ENCODE measurements around the gene PTTG1.

PTTG1 gene

GRCh38 chr5:160460377-160461049 lies 38.9 kb downstream of the PTTG1 start:
- H3K79me1 ChIP-seq (ENCODE audit: low read length), result no peaks in the 10 kb centered on the region
- H3K4me2 ChIP-seq (ENCODE audit: low read length), result no peak overlapping the region
- H3K27ac ChIP-seq (ENCODE audit: low read depth, low read length), result no peak overlapping the region
- H3K9me3 ChIP-seq (ENCODE audit: insufficient read depth, low read depth, low read length), result no peaks in the 10 kb centered on the region
- H3K18ac ChIP-seq (ENCODE audit: low read length), result no peak overlapping the region
- WGBS (ENCODE audit: extremely low coverage, insufficient coverage, insufficient read length), result no CpG with 5 or more reads among the region's 4 CpGs
- no peak for DNase-seq
- H3K4me1 ChIP-seq (ENCODE audit: control insufficient read depth in 1 of 2, insufficient read depth in 2 of 2, low read length in 2 of 2), result peaks cover 0 to 4% of the 10 kb centered on the region in 2 experiments
- no peak overlapping the region for H3K9ac ChIP-seq (ENCODE audit: low read length)
- no peak overlapping the region for H3K4ac ChIP-seq (ENCODE audit: low read depth, low read length)
- no peak overlapping the region for H4K91ac ChIP-seq (ENCODE audit: low read depth, low read length)
- no peak overlapping the region for H2AK5ac ChIP-seq (ENCODE audit: low read length)
- no peak overlapping the region for H4K8ac ChIP-seq (ENCODE audit: low read depth, low read length)
- H3K23ac ChIP-seq (ENCODE audit: low read length), result no peak overlapping the region
- no peaks in the 10 kb centered on the region for H3K36me3 ChIP-seq (ENCODE audit: control insufficient read depth in 1 of 2, insufficient read depth in 2 of 2, low read length in 2 of 2)
- H4K12ac ChIP-seq (ENCODE audit: low read depth, low read length), result no peak overlapping the region
- H3K27me3 ChIP-seq (ENCODE audit: insufficient read depth, low read length), result no peaks in the 10 kb centered on the region
- no peak overlapping the region for H2BK120ac ChIP-seq (ENCODE audit: insufficient read depth, low read length, poor library complexity)
- no peak overlapping the region for H3K4me3 ChIP-seq (ENCODE audit: low read depth, low read length)
- H3K79me2 ChIP-seq (ENCODE audit: control insufficient read depth, insufficient read depth, low read length, poor library complexity), result no peaks in the 10 kb centered on the region
- H3K14ac ChIP-seq (ENCODE audit: low read length), result no peak overlapping the region
- H2AFZ ChIP-seq (ENCODE audit: insufficient read depth, low read length, poor library complexity), result no peak overlapping the region
- no peak overlapping the region for H2BK5ac ChIP-seq (ENCODE audit: low read depth, low read length, poor library complexity)
- no peak overlapping the region for H2BK12ac ChIP-seq (ENCODE audit: low read length)

- WGBS (ENCODE audit: extremely low coverage, insufficient coverage, insufficient read length), result no CpG with 5 or more reads among the region's 6 CpGs
- H4K12ac ChIP-seq (ENCODE audit: low read depth, low read length), result no peak overlapping the region
These were observed 39.7 kb downstream of the PTTG1 start for GRCh38 chr5:160461378-160461777.

GRCh38 chr5:160462167-160462566 lies 40.5 kb downstream of the PTTG1 start:
- no peak overlapping the region for H3K18ac ChIP-seq (ENCODE audit: low read length)
- no peak overlapping the region for H3K27ac ChIP-seq (ENCODE audit: low read depth, low read length)

More at GRCh38 chr5:160461378-160461777, 39.7 kb downstream of the PTTG1 start:
- H3K27ac ChIP-seq (ENCODE audit: low read depth, low read length), result no peak overlapping the region
- H3K4me1 ChIP-seq (ENCODE audit: control insufficient read depth in 1 of 2, insufficient read depth in 2 of 2, low read length in 2 of 2), result peaks cover under 1 to 5% of the 10 kb centered on the region in 2 experiments
- peaks cover under 1% of the 10 kb centered on the region for H3K79me1 ChIP-seq (ENCODE audit: low read length)
- no peak overlapping the region for H3K9ac ChIP-seq (ENCODE audit: low read length)
- no peaks in the 10 kb centered on the region for H3K79me2 ChIP-seq (ENCODE audit: control insufficient read depth, insufficient read depth, low read length, poor library complexity)
- H3K23ac ChIP-seq (ENCODE audit: low read length), result no peak overlapping the region
- H2BK5ac ChIP-seq (ENCODE audit: low read depth, low read length, poor library complexity), result no peak overlapping the region
- H2BK120ac ChIP-seq (ENCODE audit: insufficient read depth, low read length, poor library complexity), result no peak overlapping the region
- no peaks in the 10 kb centered on the region for H3K27me3 ChIP-seq (ENCODE audit: insufficient read depth, low read length)
- no peak overlapping the region for H3K14ac ChIP-seq (ENCODE audit: low read length)
- H4K8ac ChIP-seq (ENCODE audit: low read depth, low read length), result no peak overlapping the region
- H3K36me3 ChIP-seq (ENCODE audit: control insufficient read depth in 1 of 2, insufficient read depth in 2 of 2, low read length in 2 of 2), result no peaks in the 10 kb centered on the region
- H3K4me2 ChIP-seq (ENCODE audit: low read length), result no peak overlapping the region
- no peak for DNase-seq
- H2AK5ac ChIP-seq (ENCODE audit: low read length), result no peak overlapping the region
- no peak overlapping the region for H4K91ac ChIP-seq (ENCODE audit: low read depth, low read length)
- H2AFZ ChIP-seq (ENCODE audit: insufficient read depth, low read length, poor library complexity), result no peak overlapping the region
- H3K4ac ChIP-seq (ENCODE audit: low read depth, low read length), result no peak overlapping the region
- H3K4me3 ChIP-seq (ENCODE audit: low read depth, low read length), result no peak overlapping the region
- no peak overlapping the region for H3K18ac ChIP-seq (ENCODE audit: low read length)
- no peaks in the 10 kb centered on the region for H3K9me3 ChIP-seq (ENCODE audit: insufficient read depth, low read depth, low read length)
- no peak overlapping the region for H2BK12ac ChIP-seq (ENCODE audit: low read length)

GRCh38 chr5:160463227-160463626 lies 41.6 kb downstream of the PTTG1 start:
- Histone ChIP-seq H3K9ac (ENCODE audit: low read length) (no peak overlapping the region), H3K27me3 (ENCODE audit: insufficient read depth, low read length) (no peaks in the 10 kb centered on the region), H3K27ac (ENCODE audit: low read depth, low read length) (no peak overlapping the region), H2AFZ (ENCODE audit: insufficient read depth, low read length, poor library complexity) (no peak overlapping the region), H4K8ac (ENCODE audit: low read depth, low read length) (no peak overlapping the region), H3K4me1 (ENCODE audit: control insufficient read depth in 1 of 2, insufficient read depth in 2 of 2, low read length in 2 of 2) (peaks cover 9 to 18% of the 10 kb centered on the region in 2 experiments), H3K14ac (ENCODE audit: low read length) (no peak overlapping the region), H3K23ac (ENCODE audit: low read length) (peak overlapping the region; percentile 81), H3K36me3 (ENCODE audit: control insufficient read depth in 1 of 2, insufficient read depth in 2 of 2, low read length in 2 of 2) (no peaks in the 10 kb centered on the region), H3K4me2 (ENCODE audit: low read length) (no peak overlapping the region), H3K79me2 (ENCODE audit: control insufficient read depth, insufficient read depth, low read length, poor library complexity) (peaks cover 2% of the 10 kb centered on the region), H3K9me3 (ENCODE audit: insufficient read depth, low read depth, low read length) (no peaks in the 10 kb centered on the region), H2BK120ac (ENCODE audit: insufficient read depth, low read length, poor library complexity) (no peak overlapping the region), H3K79me1 (ENCODE audit: low read length) (peaks cover 11% of the 10 kb centered on the region), H4K12ac (ENCODE audit: low read depth, low read length) (no peak overlapping the region), H4K91ac (ENCODE audit: low read depth, low read length) (no peak overlapping the region), H3K4me3 (ENCODE audit: low read depth, low read length) (no peak overlapping the region), H3K4ac (ENCODE audit: low read depth, low read length) (no peak overlapping the region), H2BK12ac (ENCODE audit: low read length) (no peak overlapping the region), H2BK5ac (ENCODE audit: low read depth, low read length, poor library complexity) (no peak overlapping the region), H3K18ac (ENCODE audit: low read length) (no peak overlapping the region), H2AK5ac (ENCODE audit: low read length) (no peak overlapping the region)
- DNase-seq, result no peak
- whole genome bisulfite sequencing (ENCODE audit: extremely low coverage, insufficient coverage, insufficient read length), result no CpG with 5 or more reads among the region's 4 CpGs

More at GRCh38 chr5:160462167-160462566, 40.5 kb downstream of the PTTG1 start:
- H3K4me1 ChIP-seq (ENCODE audit: control insufficient read depth in 1 of 2, insufficient read depth in 2 of 2, low read length in 2 of 2), result peaks cover 3 to 10% of the 10 kb centered on the region in 2 experiments
- H3K14ac ChIP-seq (ENCODE audit: low read length), result no peak overlapping the region
- no peak overlapping the region for H4K12ac ChIP-seq (ENCODE audit: low read depth, low read length)
- H3K4me2 ChIP-seq (ENCODE audit: low read length), result no peak overlapping the region
- no peak for DNase-seq
- no peak overlapping the region for H3K4ac ChIP-seq (ENCODE audit: low read depth, low read length)
- H3K9me3 ChIP-seq (ENCODE audit: insufficient read depth, low read depth, low read length), result no peaks in the 10 kb centered on the region
- H3K4me3 ChIP-seq (ENCODE audit: low read depth, low read length), result no peak overlapping the region
- H2BK120ac ChIP-seq (ENCODE audit: insufficient read depth, low read length, poor library complexity), result no peak overlapping the region
- H4K8ac ChIP-seq (ENCODE audit: low read depth, low read length), result no peak overlapping the region
- H2BK5ac ChIP-seq (ENCODE audit: low read depth, low read length, poor library complexity), result no peak overlapping the region
- H3K9ac ChIP-seq (ENCODE audit: low read length), result no peak overlapping the region
- H3K79me1 ChIP-seq (ENCODE audit: low read length), result peaks cover 5% of the 10 kb centered on the region
- no peak overlapping the region for H3K23ac ChIP-seq (ENCODE audit: low read length)
- no peak overlapping the region for H2AFZ ChIP-seq (ENCODE audit: insufficient read depth, low read length, poor library complexity)
- H3K27me3 ChIP-seq (ENCODE audit: insufficient read depth, low read length), result no peaks in the 10 kb centered on the region
- WGBS (ENCODE audit: extremely low coverage, insufficient coverage, insufficient read length), result no CpG with 5 or more reads among the region's 2 CpGs
- no peaks in the 10 kb centered on the region for H3K36me3 ChIP-seq (ENCODE audit: control insufficient read depth in 1 of 2, insufficient read depth in 2 of 2, low read length in 2 of 2)
- H4K91ac ChIP-seq (ENCODE audit: low read depth, low read length), result no peak overlapping the region
- H2BK12ac ChIP-seq (ENCODE audit: low read length), result no peak overlapping the region
- H2AK5ac ChIP-seq (ENCODE audit: low read length), result no peak overlapping the region
- no peaks in the 10 kb centered on the region for H3K79me2 ChIP-seq (ENCODE audit: control insufficient read depth, insufficient read depth, low read length, poor library complexity)
